ENCODE measurements around the gene TWNK. TPM values are rescaled to one million over a fixed set of nuclear protein-coding genes. Genes with fewer than 3 reads are reported as not detected.

TWNK gene
- total RNA-seq, 4 donors from 2014 or later, result 8.2 to 19.8 (median 10.0) TPM

- DNase-seq, result peak; percentile 71 to 86
- in situ Hi-C loops (cut with MboI; ENCODE audit: low sequenced_read_pairs in 4 of 4) (no loop called here), intact Hi-C loops (cut with DNase I; ENCODE audit: low total_unique reads) (loop anchor here (1.0 to 2.0 kb wide), 3 partner anchors 16 to 85 kb away; partner anchors contain the start of genes KAZALD1 and SLF2)
- ATAC-seq, result peak; percentile 40 to 53
- no peaks in the 10 kb centered on the region for H3K27me3 ChIP-seq
- H3K27ac ChIP-seq, result peak overlapping the region; percentile 95 to 100 (median 98)
- H3K9me3 ChIP-seq, result no peaks in the 10 kb centered on the region
- peaks cover 0 to 14% of the 10 kb centered on the region in 2 donors for H3K36me3 ChIP-seq
- peak overlapping the region; percentile 65 to 97 (median 86) for H3K4me3 ChIP-seq
- peak in 1 of 2 donors; percentile 47 for TF ChIP-seq POLR2A (IDR thresholded peaks at IDR 0.05)
- TF ChIP-seq CTCF (IDR thresholded peaks at IDR 0.05 in 4 of 5, conservative IDR thresholded peaks at IDR 0.05 in 1 of 5), result peak; percentile 87 to 97 (median 95)
- peaks cover 27 to 41% of the 10 kb centered on the region in 2 donors for H3K4me1 ChIP-seq
Measured at GRCh38 chr10:100997360-100998182, 10.2 kb downstream of the TWNK start.

- Histone ChIP-seq H3K4me1 (peaks cover 28 to 43% of the 10 kb centered on the region in 2 donors), H3K9me3 (no peaks in the 10 kb centered on the region), H3K36me3 (peaks cover 0 to 9% of the 10 kb centered on the region in 2 donors), H3K27ac (peak overlapping the region; percentile 95 to 100 (median 98)), H3K27me3 (no peaks in the 10 kb centered on the region), H3K4me3 (peak overlapping the region; percentile 65 to 97 (median 86))
- intact Hi-C loops (cut with DNase I; ENCODE audit: low total_unique reads), result loop anchor here (1.0 to 2.0 kb wide), 3 partner anchors 15 to 86 kb away; partner anchors contain the start of genes KAZALD1 and SLF2
- TF ChIP-seq POLR2A (IDR thresholded peaks at IDR 0.05) (no peak), CTCF (IDR thresholded peaks at IDR 0.05 in 4 of 5, conservative IDR thresholded peaks at IDR 0.05 in 1 of 5) (no peak)
- in situ Hi-C loops (cut with MboI; ENCODE audit: low sequenced_read_pairs in 4 of 4), result no loop called here
- ATAC-seq, result peak; percentile 49 to 55
- DNase-seq, result peak; percentile 78 to 87
Measured at GRCh38 chr10:100998183-100998990, 11.0 kb downstream of the TWNK start.

GRCh38 chr10:100998991-100999741, 11.8 kb downstream of the TWNK start:
- H3K4me1 ChIP-seq, result peaks cover 31 to 49% of the 10 kb centered on the region in 2 donors
- TF ChIP-seq POLR2A (IDR thresholded peaks at IDR 0.05), result peak; percentile 92 to 95
- peak; percentile 90 to 100 (median 99) for TF ChIP-seq CTCF (IDR thresholded peaks at IDR 0.05 in 4 of 5, conservative IDR thresholded peaks at IDR 0.05 in 1 of 5)

GRCh38 chr10:100999742-101000126, 12.4 kb downstream of the TWNK start, which contains the start of gene LZTS2:
LZTS2 (plus strand) TSS chr10:100999808; CDS start chr10:101002539, 2,731 bp downstream.
- Histone ChIP-seq H3K4me3 (peak within 1 kb of the TSS; percentile 77 to 97 (median 86)), H3K27ac (peak within 1 kb of the TSS; percentile 95 to 100 (median 98)), H3K36me3 (peaks cover 0 to 7% of the 10 kb centered on the region in 2 donors), H3K4me1 (peaks cover 35 to 53% of the 10 kb centered on the region in 2 donors), H3K27me3 (no peaks in the 10 kb centered on the region), H3K9me3 (no peaks in the 10 kb centered on the region)
- TF ChIP-seq CTCF (IDR thresholded peaks at IDR 0.05 in 4 of 5, conservative IDR thresholded peaks at IDR 0.05 in 1 of 5), result no peak
- no peak for TF ChIP-seq POLR2A (IDR thresholded peaks at IDR 0.05)
- ATAC-seq, result peak; percentile 11 to 32
- DNase-seq, result no peak
- in situ Hi-C loops (cut with MboI; ENCODE audit: low sequenced_read_pairs in 4 of 4), result no loop called here
- intact Hi-C loops (cut with DNase I; ENCODE audit: low total_unique reads), result loop anchor here (2.0 kb wide), 2 partner anchors 61 to 87 kb away; partner anchors contain the start of genes KAZALD1 and SLF2

More at GRCh38 chr10:100998991-100999741, 11.8 kb downstream of the TWNK start:
- ATAC-seq (peak; percentile 58 to 59), DNase-seq (peak; percentile 61 to 78)
- in situ Hi-C loops (cut with MboI; ENCODE audit: low sequenced_read_pairs in 4 of 4), result no loop called here
- no peaks in the 10 kb centered on the region for H3K9me3 ChIP-seq
- peaks cover 0 to 8% of the 10 kb centered on the region in 2 donors for H3K36me3 ChIP-seq
- intact Hi-C loops (cut with DNase I; ENCODE audit: low total_unique reads), result loop anchor here (1.0 to 2.0 kb wide), 3 partner anchors 14 to 86 kb away; partner anchors contain the start of genes KAZALD1 and SLF2
- no peaks in the 10 kb centered on the region for H3K27me3 ChIP-seq
- H3K27ac ChIP-seq, result peak overlapping the region; percentile 95 to 100 (median 98)
- H3K4me3 ChIP-seq, result peak overlapping the region; percentile 65 to 97 (median 86)
